Loucy (cell line): ENCODE data around the gene CDH4.

ENCODE experiments used
- H2AFZ ChIP-seq: fragments of 200-600 bp; sonication (generic); 2 replicates; pipeline ENCODE4 v1.6.0; 2016; ENCODE audit warnings: antibody characterized with exemption, mild to moderate bottlenecking, low read length, moderate library complexity
- H3F3A ChIP-seq: fragments of 200-600 bp; 2 replicates; pipeline ENCODE4 v1.6.0; 2016; ENCODE audit warnings: antibody characterized with exemption, low read depth, mild to moderate bottlenecking
- H3K27me3 ChIP-seq: fragments of 200-600 bp; sonication (generic); 2 replicates; pipeline ENCODE4 v1.6.1; 2014; ENCODE audit warnings: low read length, mild to moderate bottlenecking; ENCODE audit not compliant: insufficient read depth, poor library complexity, severe bottlenecking
- H3K36me3 ChIP-seq: fragments of 200-600 bp; sonication (generic); 2 replicates; pipeline ENCODE4 v1.6.1; 2016; ENCODE audit warnings: low read length; ENCODE audit not compliant: insufficient read depth
- H3K4me1 ChIP-seq: fragments of 200-600 bp; sonication (generic); 2 replicates; pipeline ENCODE4 v1.5.1; 2014; ENCODE audit warnings: low read length, mild to moderate bottlenecking; ENCODE audit not compliant: insufficient read depth, poor library complexity, severe bottlenecking
- H3K4me2 ChIP-seq: fragments of 200-600 bp; sonication (generic); 2 replicates; pipeline ENCODE4 v1.6.0; 2014; ENCODE audit warnings: antibody characterized with exemption, low read length, low read depth, mild to moderate bottlenecking; ENCODE audit not compliant: poor library complexity, severe bottlenecking
- H3K4me3 ChIP-seq: fragments of 200-600 bp; sonication (generic); 2 replicates; pipeline ENCODE4 v1.5.1; 2014; ENCODE audit warnings: low read length, mild to moderate bottlenecking, mixed read lengths; ENCODE audit not compliant: poor library complexity, severe bottlenecking
- H3K79me2 ChIP-seq: fragments of 200-600 bp; sonication (generic); 2 replicates; pipeline ENCODE4 v1.6.1; 2014; ENCODE audit warnings: low read length; ENCODE audit not compliant: insufficient read depth
- H3K9ac ChIP-seq: fragments of 200-600 bp; sonication (generic); 2 replicates; pipeline ENCODE4 v1.6.0; 2014; ENCODE audit warnings: mild to moderate bottlenecking, low read depth, low read length, moderate library complexity; ENCODE audit not compliant: poor library complexity, severe bottlenecking
- H3K9me2 ChIP-seq: fragments of 200-600 bp; sonication (generic); replicated peaks from 2 replicates; pipeline ENCODE4 v1.6.1; 2016; ENCODE audit warnings: low read depth, low read length, mixed read lengths
- H3K9me3 ChIP-seq: fragments of 200-600 bp; sonication (generic); 2 replicates; pipeline ENCODE4 v1.6.1; 2014; ENCODE audit warnings: mild to moderate bottlenecking, antibody characterized with exemption, low read length, low read depth; ENCODE audit not compliant: insufficient read depth
- H4K20me1 ChIP-seq: fragments of 200-600 bp; sonication (generic); 2 replicates; pipeline ENCODE4 v1.6.0; 2014; ENCODE audit warnings: antibody characterized with exemption, low read length, mild to moderate bottlenecking; ENCODE audit not compliant: insufficient read depth, poor library complexity, severe bottlenecking
- CTCF ChIP-seq: fragments of 200-600 bp; sonication (generic); conservative IDR thresholded peaks from 2 replicates; pipeline ENCODE4 v1.5.1; 2014; ENCODE audit warnings: mild to moderate bottlenecking, antibody characterized with exemption, low read length
- EZH2phosphoT487 ChIP-seq: fragments of 200-600 bp; IDR thresholded peaks from 2 replicates; pipeline ENCODE4 v1.6.1; 2018; ENCODE audit warnings: antibody characterized with exemption, mild to moderate bottlenecking, moderate library complexity, borderline replicate concordance

CDH4 gene

DNA sequence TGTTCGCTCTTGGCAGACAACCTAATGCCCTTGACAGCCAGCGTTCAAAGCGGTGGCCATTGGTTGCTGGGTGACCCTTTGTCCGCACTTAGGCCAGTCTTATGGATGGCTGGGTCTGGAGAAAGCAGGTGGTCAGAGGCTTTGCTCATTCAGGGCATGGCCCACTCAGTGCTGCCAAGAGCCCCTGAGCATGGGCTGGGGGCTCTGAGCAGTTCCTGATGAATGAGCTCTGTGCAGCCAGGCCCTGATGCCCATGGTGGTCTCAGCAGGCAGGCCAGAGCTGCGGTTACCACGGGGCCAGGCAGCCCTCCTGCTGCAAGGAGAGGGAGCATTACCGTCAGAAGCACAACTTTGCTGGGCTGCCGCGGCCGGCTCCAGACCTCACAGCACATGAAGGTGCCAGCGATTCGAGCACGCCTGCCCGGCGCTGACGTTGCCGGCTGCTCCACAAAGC, 36.3 kb downstream of the CDH4 start:
- no peaks in the 10 kb centered on the region for H3K79me2 ChIP-seq
- H3F3A ChIP-seq, result peaks cover 1% of the 10 kb centered on the region; the same call in 1 of the 2 replicates
- H3K36me3 ChIP-seq, result no peaks in the 10 kb centered on the region
- TF ChIP-seq CTCF, result no peak
- TF ChIP-seq EZH2phosphoT487, result no peak
- H3K4me3 ChIP-seq, result no peak overlapping the region
- no peaks in the 10 kb centered on the region for H3K9me2 ChIP-seq
- H3K9me3 ChIP-seq, result peaks cover 2% of the 10 kb centered on the region; the same call in 1 of the 2 replicates
- H3K27me3 ChIP-seq, result no peaks in the 10 kb centered on the region
- H3K4me1 ChIP-seq, result no peaks in the 10 kb centered on the region
- H3K4me2 ChIP-seq, result no peak overlapping the region
- no peak overlapping the region for H3K9ac ChIP-seq
- H2AFZ ChIP-seq, result no peak overlapping the region
- no peaks in the 10 kb centered on the region for H4K20me1 ChIP-seq

GRCh38 chr20:61289166-61289565, 37.1 kb downstream of the CDH4 start:
- no peaks in the 10 kb centered on the region for H3K9me3 ChIP-seq
- H3K9me2 ChIP-seq, result no peaks in the 10 kb centered on the region
- H3K4me3 ChIP-seq, result no peak overlapping the region
- H3K27me3 ChIP-seq, result no peaks in the 10 kb centered on the region
- no peak overlapping the region for H2AFZ ChIP-seq
- H3K79me2 ChIP-seq, result no peaks in the 10 kb centered on the region
- no peak overlapping the region for H3K9ac ChIP-seq
- H3K36me3 ChIP-seq, result no peaks in the 10 kb centered on the region
- no peak for TF ChIP-seq CTCF
- no peak for TF ChIP-seq EZH2phosphoT487
- no peaks in the 10 kb centered on the region for H3K4me1 ChIP-seq
- no peaks in the 10 kb centered on the region for H3F3A ChIP-seq
- no peaks in the 10 kb centered on the region for H4K20me1 ChIP-seq
- no peak overlapping the region for H3K4me2 ChIP-seq

DNA sequence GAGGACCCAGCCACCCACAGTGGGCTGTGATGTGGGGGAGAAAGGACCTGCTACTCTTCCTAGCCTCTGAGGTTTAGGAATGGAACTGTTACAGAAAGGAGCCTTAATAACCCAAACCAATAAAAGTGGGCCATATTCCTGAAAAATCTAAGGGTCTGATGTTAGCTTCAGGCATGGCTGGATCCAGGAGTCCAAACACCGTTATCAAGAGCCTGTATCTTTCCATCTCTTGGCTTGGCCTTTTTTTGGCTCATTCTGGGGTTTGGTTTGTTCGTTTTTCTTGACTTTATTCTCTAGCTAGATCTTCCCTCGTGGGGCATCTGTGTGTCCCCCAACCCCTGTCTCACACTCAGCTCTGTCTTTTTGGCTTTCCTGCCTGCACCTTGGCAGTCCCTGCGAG, 38.7 kb downstream of the CDH4 start:
- no peaks in the 10 kb centered on the region for H4K20me1 ChIP-seq
- no peak for TF ChIP-seq CTCF
- TF ChIP-seq EZH2phosphoT487, result no peak
- H2AFZ ChIP-seq, result no peak overlapping the region
- H3K79me2 ChIP-seq, result no peaks in the 10 kb centered on the region
- no peaks in the 10 kb centered on the region for H3F3A ChIP-seq
- H3K9me3 ChIP-seq, result no peaks in the 10 kb centered on the region
- no peak overlapping the region for H3K4me3 ChIP-seq
- no peaks in the 10 kb centered on the region for H3K4me1 ChIP-seq
- H3K27me3 ChIP-seq, result no peaks in the 10 kb centered on the region
- H3K9me2 ChIP-seq, result no peaks in the 10 kb centered on the region
- no peak overlapping the region for H3K9ac ChIP-seq
- H3K36me3 ChIP-seq, result no peaks in the 10 kb centered on the region
- no peak overlapping the region for H3K4me2 ChIP-seq
